HCT116 (cell line): Measurements from ENCODE around the gene WASHC3.
"Not testable (repeated sequence)": the region's sequence is repeated elsewhere in the genome, so short reads cannot be mapped to it uniquely, and the experiment has no call there.

Source experiments
- CEBPB ChIP-seq: IDR thresholded peaks from 2 replicates; pipeline ENCODE4 v1.6.1; 2012; ENCODE audit warnings: low read depth
- EZH2 ChIP-seq: fragments of 200-600 bp; sonication (generic); IDR thresholded peaks from 2 replicates; pipeline ENCODE4 v1.6.1; 2017; ENCODE audit warnings: antibody characterized with exemption, mixed run types
- FOSL1 ChIP-seq: IDR thresholded peaks from 2 replicates; pipeline ENCODE4 v1.6.1; 2012; ENCODE audit warnings: low read depth
- POLR2A ChIP-seq: IDR thresholded peaks from 2 replicates; pipeline ENCODE4 v1.7.0; 2011; ENCODE audit warnings: borderline replicate concordance; ENCODE audit not compliant: insufficient read depth, insufficient read length; ENCODE audit errors: extremely low read depth
- RAD21 ChIP-seq: IDR thresholded peaks from 2 replicates; pipeline ENCODE4 v1.6.1; 2012; ENCODE audit warnings: low read depth, mild to moderate bottlenecking
- SRF ChIP-seq: IDR thresholded peaks from 2 replicates; pipeline ENCODE4 v1.6.1; 2012; ENCODE audit warnings: low read depth
- YY1 ChIP-seq: IDR thresholded peaks from 2 replicates; pipeline ENCODE4 v1.6.1; 2011; ENCODE audit warnings: low read length, low read depth, moderate library complexity, mild to moderate bottlenecking; ENCODE audit not compliant: insufficient replicate concordance; ENCODE audit errors: extremely low read depth
- ZFX ChIP-seq: fragments of 450-650 bp; IDR thresholded peaks from 2 replicates; pipeline ENCODE4 v1.6.1; 2017
- TF ChIP-seq, protein P1 (sequence below), 3 experiments: fragments of 200-600 bp in 1 of 3; sonication (generic) in 1 of 3; IDR thresholded peaks in 2 of 3; conservative IDR thresholded peaks in 1 of 3; 2 replicates each; pipeline ENCODE4 v1.5.1; 2012 to 2017; ENCODE audit warnings: low read depth in 2 of 3, low read length in 2 of 3, antibody characterized with exemption in 1 of 3, borderline replicate concordance in 1 of 3, control low read depth in 1 of 3, mild to moderate bottlenecking in 1 of 3, mixed read lengths in 1 of 3, mixed run types in 1 of 3, moderate library complexity in 1 of 3; ENCODE audit not compliant: insufficient read depth in 1 of 3
- TF ChIP-seq, protein P2 (sequence below): IDR thresholded peaks from 2 replicates; pipeline ENCODE4 v1.6.1; 2012

DNA sequence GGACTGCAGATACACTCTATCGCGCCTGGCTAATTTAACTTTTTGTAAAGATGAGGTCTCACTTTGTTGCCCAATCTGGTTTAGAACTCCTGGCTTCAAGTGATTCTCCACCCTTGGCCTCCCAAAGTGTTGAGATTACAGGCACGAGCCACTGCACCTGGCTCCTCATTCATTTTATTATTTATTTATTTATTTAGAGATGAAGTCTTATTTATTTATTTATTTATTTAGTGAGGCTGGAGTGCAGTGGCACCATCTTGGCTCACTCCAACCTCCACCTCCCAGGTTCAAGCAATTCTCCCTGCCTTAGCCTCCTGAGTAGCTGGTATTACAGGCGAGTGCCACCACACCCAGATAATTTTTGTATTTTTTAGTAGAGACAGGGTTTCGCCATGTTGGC lies 43.2 kb downstream of the WASHC3 start:
- TF ChIP-seq, protein P1, sequence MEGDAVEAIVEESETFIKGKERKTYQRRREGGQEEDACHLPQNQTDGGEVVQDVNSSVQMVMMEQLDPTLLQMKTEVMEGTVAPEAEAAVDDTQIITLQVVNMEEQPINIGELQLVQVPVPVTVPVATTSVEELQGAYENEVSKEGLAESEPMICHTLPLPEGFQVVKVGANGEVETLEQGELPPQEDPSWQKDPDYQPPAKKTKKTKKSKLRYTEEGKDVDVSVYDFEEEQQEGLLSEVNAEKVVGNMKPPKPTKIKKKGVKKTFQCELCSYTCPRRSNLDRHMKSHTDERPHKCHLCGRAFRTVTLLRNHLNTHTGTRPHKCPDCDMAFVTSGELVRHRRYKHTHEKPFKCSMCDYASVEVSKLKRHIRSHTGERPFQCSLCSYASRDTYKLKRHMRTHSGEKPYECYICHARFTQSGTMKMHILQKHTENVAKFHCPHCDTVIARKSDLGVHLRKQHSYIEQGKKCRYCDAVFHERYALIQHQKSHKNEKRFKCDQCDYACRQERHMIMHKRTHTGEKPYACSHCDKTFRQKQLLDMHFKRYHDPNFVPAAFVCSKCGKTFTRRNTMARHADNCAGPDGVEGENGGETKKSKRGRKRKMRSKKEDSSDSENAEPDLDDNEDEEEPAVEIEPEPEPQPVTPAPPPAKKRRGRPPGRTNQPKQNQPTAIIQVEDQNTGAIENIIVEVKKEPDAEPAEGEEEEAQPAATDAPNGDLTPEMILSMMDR (IDR thresholded peaks at IDR 0.05 in 2 of 3, conservative IDR thresholded peaks at IDR 0.05 in 1 of 3; ENCODE audit: borderline replicate concordance in 1 of 3, insufficient read depth in 1 of 3, low read depth in 2 of 3, low read length in 2 of 3), result not testable (repeated sequence)
- not testable (repeated sequence) for TF ChIP-seq RAD21, EZH2, POLR2A, SRF, CEBPB, ZFX, FOSL1, YY1
- TF ChIP-seq, protein P2, sequence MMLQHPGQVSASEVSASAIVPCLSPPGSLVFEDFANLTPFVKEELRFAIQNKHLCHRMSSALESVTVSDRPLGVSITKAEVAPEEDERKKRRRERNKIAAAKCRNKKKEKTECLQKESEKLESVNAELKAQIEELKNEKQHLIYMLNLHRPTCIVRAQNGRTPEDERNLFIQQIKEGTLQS, result not testable (repeated sequence)
